HG02759 (cell line): ENCODE results near the gene MYL6B.
"Not testable (repeated sequence)": the region's sequence is repeated elsewhere in the genome, so short reads cannot be mapped to it uniquely, and the experiment has no call there.

Experiments
- ATAC-seq: cut with Tn5 transposase; IDR thresholded peaks from one replicate; pipeline ENCODE4 v1.9.1; 2021; ENCODE audit warnings: mild to moderate bottlenecking, moderate library complexity; ENCODE audit not compliant: unreplicated experiment

Gene MYL6B

DNA sequence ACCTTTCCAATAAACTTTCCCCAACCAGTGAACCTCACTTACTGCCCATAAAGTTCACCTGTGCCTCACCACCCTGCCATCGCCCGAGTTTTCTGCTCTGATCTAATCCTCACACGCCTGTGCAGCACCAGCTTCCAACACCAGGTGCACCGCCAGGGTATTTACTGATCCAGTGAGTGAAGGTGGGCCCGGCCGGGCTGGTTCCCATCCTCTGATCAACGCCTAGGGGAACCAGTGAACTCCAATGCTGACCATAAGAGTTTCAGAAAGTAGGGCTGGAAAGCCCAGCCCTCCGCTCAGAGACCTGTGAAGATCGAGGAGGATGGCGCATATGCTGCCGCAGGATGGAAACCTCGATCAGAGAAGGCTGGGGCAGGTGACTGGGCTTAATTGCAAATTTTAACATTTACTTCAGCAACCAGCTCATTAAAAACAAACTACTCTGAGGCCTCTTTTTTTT is 685 bp upstream of the MYL6B start:
- peak; percentile 57 for ATAC-seq

DNA sequence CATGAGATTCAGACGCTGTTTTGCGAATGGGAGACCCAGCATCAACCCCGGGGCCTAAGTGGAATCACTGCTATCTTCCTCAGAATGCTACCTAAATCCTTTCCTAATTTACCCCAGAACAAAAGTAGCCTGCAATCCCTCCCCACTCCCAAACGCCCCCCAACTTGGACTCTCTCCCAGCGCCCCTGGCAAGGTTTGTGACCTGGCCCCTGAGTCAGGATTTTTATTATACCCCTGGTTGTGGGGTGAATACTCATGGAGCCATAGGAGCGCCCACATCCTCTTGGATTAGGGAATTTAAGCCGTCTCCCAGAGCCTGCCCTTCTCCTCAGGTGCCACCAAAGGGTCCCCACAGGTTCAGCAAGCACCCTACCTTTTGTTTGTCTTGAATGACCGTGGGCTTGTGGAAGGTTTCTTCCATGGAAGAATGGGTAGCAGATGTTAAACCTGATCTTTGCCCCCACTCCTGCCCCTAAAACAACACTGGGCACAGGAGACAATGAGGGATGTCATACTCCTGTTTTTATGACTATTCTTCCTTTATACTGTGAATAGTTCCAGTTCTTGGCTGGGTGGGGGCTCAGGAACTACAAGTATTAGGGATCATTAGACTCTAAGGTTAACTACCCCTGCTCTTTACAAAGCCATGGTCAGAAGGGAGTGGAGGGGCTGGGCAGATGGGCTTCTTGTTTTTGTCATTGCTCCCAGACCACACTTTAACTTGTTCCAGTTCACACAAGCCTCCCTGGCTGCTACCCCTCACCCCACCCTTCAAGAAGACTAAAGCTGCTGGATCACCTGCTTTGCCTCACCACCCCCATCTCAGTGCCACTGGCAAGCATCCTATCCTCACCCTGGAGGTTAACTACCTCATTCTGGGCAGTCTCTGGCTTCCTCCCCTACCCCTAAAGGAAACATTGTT is 630 bp downstream of the MYL6B start:
- no peak for ATAC-seq

DNA sequence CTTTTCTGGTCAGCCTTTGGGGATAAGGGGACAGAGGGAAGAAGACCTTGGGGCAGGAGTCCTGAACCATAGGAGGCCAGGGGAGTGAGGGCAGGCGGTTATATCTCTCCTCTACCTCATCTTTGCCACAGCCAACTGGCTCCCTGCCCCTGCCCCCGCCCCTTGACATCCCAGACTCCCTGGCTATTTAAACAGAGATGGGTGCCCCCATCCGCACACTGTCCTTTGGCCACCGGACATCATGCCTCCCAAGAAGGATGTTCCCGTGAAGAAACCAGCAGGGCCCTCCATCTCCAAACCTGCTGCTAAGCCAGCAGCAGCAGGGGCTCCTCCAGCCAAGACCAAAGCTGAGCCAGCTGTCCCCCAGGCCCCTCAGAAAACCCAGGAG is 1.3 kb downstream of the MYL6B start:
- ATAC-seq = no peak

DNA sequence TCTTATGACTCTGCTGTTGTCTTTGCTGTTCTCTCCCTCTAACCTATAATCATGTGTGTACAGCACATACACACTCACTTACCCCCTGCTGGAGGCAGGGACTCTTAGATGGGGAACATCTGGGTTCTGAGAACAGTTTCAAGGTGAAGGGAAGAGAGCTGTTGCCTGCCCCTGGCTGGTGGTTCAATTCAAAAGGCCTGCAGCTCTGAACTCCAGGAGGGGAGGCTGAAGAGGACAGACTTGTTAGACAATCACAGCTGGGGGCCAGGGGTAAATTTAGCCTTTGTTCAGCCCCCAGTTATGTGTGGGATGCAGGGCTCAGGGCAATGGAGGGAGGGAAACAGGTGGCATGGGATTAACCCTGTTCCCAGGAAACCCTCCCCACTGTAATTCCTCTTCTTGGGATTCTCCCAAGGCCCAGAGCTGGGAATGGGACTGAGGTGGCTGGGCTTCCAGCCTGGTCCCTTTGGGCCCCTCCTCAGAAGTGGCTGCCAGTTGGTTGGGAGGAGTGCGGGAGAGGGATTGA is 1.9 kb downstream of the MYL6B start:
- no peak for ATAC-seq

DNA sequence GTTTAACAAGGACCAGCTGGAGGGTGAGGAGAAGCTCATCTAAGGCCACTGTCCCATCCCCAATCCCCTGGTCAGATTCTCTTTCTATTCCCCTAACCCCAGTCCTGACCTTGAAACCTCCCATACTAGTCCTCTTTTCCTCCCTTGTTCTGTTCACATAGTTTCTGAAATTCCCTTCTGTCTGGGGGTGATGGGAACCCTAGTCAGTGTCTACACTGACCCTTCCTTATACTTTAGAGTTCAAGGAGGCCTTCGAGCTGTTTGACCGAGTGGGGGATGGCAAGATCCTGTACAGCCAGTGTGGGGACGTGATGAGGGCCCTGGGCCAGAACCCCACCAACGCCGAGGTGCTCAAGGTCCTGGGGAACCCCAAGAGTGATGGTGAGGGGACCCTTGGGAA is 2.4 kb downstream of the MYL6B start:
- ATAC-seq = no peak

DNA sequence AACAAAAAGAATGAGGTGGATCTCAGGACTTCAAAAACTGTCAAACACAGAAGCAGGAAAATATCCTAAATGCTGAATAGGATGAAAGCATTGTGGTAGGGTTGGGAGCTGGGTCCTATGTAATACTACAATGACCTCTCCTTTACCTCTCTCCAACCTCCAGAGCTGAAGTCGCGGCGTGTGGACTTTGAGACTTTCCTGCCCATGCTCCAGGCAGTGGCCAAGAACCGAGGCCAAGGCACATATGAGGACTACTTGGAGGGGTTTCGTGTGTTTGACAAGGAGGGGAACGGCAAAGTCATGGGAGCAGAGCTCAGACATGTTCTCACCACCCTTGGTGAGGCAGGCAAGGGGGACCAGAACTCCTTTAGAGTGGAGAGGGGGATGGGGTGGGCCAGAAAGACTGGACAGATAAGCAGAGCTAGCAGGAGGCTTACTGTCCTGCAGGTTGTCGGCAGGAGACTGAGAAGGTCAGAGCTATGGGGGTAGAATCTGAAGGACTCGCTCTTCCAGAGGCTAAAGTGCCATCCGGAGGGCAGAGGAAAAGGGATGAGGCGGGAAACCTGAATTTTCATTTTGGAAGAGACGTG is 3.0 kb downstream of the MYL6B start:
- no peak for ATAC-seq

DNA sequence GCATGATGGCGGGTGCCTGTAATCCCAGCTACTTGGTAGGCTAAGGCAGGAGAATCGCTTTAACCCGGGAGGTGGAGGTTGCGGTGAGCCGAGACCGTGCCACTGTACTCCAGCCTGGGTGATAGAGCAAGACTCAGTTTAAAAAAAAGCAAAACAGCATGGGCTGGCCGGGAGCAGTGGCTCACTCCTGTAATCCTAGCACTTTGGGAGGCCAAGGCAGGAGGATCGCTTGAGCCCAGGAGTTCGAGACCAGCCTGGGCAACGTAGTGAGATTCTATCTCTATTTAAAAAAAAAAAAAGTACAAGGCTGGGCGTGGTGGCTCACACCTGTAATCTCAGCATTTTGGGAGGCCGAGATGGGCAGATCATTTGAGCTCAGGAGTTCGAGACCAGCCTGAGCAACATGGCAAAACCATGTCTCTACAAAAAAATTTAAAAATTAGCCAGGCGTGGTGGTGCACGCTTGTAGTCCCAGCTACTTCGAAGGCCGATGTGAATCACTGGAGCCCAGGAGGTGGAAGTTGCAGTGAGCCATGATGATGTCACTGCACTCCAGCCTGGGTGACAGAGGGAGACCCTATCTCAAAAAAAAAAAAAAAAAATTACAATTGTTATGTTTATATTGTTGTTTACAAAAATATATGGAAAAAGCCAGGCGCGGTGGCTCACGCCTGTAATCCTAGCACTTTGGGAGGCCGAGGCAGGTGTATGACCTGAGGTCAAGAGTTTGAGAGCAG is 4.2 kb downstream of the MYL6B start:
- not testable (repeated sequence) for ATAC-seq

DNA sequence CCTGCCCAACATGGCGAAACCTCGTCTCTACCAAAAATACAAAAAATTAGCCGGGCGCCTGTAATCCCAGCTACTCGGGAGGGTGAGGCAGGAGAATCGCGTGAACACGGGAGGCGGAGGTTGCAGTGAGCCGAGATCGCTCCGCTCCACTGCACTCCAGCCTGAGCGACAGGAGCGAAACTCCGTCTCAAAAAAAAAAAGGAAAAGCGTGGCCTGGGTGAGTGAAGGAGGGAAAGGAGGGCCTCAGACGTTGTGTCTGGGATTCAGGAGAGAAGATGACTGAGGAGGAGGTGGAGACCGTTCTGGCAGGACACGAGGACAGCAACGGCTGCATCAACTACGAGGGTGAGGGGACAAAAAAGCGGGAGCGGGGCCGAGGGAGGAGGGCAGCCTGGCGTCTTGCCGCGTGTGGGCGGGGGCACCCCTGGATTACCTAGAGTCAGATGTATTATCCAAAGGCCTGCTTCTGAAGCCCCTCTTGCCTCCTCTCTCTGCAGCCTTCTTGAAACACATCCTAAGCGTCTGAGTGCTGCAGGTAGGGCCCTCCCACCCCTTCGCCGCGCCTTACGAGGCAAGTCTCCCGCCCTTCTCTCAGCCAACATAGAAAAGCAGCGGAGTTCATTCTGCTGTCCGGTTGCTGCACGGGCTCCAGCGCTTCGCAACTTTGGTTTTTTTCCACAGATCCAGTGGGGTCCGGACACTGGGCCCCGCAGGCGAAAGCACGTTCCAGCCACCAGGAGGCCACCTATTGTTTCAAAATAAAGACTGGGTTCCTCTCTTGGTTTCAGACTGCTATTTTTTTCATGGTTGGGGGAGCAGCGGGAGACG is 5.0 kb downstream of the MYL6B start:
- ATAC-seq = peak; percentile 34

DNA sequence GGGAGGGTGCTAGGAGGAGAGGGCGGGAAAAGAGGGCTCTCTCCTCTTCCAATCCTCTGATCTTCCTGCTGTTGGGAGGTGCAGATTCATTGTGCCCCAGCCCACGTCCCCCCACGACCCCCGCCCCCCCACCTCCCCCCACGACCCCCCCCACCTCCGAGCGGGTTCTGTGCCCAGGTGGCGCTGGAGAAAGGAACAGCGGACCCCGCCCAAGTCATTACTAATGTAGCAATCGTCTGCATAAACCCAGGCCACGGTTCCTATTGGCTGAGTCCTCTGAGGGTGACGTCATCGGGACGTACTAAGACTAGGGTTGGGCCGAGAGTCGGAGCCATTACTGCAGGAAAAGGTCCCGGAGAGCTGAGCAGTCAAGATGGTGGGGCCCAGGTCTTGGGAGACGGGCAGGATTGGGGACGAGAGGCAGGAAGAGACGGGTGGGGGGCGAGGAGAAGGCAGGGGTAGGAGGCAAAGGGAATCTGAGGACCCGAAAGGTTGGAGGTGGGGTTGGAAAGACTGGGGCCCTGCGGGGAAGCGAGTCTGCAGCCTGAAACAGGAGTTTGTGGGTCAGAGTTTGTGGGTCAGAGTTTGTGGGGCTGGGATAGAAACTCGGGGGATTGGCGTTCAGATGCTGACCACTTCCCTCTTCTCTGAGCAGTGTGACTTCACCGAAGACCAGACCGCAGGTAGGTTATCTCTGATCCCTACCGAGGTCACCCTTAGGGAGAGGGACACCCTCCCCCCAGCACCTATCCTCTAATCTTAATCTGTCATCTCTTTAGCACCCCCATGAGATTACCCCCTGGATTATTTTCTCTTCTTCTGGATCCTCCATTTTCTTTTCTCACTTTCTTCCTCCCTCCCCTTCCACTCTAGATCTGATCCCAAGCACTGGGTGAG is 5.9 kb downstream of the MYL6B start, which contains the start of gene MYL6:
Gene MYL6 (plus strand): TSS at position 331 of the 897 bp plus-strand sequence. CDS start 43 bp downstream, at position 374.
- peak; percentile 89 for ATAC-seq

DNA sequence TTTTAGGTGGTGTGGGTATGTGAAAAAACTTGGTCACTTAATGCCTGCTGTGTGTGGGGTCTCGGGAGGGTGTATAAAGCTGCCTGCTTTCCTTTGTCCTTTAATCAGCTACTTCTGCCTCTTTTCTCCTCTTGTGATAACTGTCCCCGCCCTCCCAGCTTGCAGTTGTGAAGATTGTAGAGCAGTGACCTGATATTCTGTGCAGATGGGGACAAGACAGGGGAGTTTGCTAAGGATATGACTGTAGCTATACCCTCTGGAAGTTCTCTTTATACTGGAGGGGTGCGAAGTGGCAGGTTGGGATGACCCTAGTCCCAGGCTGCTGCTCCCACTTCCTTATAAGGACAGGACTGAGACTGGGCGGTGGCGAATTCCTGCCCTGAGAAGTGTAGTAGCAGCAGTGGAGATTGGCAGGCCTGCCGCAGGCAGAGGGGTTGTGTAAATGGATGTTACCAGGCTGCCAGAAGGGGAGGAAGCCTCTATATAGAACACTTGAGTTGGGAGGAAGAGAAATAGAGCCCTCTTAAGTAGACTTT is 6.6 kb downstream of the MYL6B start:
- ATAC-seq = no peak

DNA sequence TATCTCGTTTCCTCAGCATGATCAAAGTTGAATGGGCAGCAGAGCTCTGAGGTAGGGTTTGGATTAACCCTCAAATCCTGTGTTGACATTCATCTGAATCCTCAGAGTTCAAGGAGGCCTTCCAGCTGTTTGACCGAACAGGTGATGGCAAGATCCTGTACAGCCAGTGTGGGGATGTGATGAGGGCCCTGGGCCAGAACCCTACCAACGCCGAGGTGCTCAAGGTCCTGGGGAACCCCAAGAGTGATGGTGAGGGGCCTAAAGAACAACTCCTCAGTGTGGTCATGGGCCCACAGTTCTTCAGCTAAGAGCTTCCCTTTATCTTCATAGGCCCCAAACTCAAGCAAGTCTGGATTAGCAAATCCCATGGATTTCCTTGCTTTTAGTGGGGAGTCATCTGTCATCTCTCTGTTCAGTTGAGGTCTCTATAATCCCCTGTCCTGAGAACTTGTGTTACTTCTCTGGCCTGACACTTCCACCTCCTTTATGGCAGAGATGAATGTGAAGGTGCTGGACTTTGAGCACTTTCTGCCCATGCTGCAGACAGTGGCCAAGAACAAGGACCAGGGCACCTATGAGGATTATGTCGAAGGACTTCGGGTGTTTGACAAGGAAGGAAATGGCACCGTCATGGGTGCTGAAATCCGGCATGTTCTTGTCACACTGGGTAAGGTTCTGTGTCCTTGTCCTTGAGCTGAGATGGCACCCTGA is 7.2 kb downstream of the MYL6B start:
- ATAC-seq = no peak

DNA sequence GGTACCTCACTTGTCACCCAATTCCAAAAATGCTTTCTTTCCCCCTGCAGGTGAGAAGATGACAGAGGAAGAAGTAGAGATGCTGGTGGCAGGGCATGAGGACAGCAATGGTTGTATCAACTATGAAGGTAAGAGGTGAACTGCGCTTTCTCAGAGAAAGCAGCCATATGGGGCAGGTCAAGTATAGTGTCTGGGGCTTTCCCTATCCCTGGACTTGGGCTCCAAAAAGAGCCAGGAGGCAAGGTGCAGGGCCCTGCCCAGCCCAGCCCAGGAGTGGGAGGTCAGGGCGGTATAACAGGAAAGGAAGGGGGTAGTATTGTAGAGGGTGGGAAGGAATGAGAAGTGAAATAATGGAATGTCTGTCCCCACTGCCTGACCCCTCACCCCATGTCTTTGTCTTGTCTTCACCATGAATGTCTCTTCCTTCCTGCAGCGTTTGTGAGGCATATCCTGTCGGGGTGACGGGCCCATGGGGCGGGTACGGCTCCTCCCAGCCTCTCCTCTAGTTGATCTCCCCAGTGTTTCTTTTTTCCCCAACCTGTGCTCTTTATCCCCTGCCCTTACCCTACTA is 7.9 kb downstream of the MYL6B start:
- no peak for ATAC-seq

DNA sequence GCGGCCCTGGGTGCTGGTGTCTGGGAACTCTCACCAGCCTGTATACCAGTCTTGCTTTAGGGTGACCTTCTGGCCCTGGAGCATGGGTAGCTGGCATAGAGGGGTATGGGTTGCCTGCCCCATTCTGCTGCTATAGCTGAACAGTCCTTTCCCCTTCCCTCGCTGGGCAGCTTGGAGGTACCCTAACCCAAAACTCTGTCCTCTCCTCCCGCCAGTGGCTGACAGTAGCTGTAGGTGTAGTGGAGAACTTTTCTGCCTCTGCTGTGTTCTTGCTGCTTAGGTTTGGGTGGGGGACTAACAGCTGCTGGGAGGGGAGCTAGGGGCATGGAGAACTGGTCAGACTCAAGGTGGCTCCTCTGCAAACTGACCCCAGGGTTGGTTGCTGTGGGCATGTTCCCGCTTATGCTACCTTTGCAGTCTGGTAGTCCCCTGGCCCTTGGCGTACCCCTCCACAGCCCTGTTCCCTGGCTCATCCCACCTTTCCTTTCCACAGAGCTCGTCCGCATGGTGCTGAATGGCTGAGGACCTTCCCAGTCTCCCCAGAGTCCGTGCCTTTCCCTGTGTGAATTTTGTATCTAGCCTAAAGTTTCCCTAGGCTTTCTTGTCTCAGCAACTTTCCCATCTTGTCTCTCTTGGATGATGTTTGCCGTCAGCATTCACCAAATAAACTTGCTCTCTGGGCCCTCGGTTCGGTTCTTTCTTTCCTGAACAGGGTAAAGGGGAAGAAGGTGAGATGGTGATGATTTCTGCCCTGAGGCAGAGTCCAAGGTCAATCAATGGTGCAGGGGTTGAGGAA is 8.7 kb downstream of the MYL6B start:
- ATAC-seq = no peak

DNA sequence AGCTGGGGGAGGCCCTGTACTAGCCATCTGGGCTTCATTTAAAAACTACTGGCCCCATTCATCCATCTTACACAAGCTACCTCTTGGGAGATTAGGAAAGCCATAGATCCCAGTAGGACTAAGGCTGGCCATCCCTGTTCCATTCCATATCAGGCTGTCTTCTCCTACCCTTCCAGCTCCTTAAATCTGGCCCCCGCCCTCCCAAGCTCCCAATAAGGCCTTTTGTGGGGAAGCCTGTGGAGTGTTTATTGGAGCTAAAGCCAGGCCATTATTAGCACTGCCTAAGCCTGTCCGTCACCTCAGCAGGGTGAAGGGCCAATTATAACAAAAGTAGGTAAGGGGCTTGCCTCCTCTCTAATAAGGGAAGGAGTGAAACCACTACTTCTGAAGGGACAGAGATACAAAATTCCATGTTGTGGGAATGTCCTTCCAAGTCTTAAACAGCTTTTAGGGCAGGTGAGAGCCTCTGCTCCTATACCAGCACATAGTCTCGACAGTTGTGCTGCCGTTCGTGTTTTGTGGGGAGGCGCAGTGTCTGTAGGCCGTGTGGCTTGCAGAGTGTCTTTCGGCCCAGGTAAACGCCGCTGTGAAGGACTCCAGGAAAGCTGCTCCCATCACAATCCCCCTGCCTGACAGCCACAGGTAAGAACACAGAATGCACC is 9.4 kb downstream of the MYL6B start:
- ATAC-seq = no peak

DNA sequence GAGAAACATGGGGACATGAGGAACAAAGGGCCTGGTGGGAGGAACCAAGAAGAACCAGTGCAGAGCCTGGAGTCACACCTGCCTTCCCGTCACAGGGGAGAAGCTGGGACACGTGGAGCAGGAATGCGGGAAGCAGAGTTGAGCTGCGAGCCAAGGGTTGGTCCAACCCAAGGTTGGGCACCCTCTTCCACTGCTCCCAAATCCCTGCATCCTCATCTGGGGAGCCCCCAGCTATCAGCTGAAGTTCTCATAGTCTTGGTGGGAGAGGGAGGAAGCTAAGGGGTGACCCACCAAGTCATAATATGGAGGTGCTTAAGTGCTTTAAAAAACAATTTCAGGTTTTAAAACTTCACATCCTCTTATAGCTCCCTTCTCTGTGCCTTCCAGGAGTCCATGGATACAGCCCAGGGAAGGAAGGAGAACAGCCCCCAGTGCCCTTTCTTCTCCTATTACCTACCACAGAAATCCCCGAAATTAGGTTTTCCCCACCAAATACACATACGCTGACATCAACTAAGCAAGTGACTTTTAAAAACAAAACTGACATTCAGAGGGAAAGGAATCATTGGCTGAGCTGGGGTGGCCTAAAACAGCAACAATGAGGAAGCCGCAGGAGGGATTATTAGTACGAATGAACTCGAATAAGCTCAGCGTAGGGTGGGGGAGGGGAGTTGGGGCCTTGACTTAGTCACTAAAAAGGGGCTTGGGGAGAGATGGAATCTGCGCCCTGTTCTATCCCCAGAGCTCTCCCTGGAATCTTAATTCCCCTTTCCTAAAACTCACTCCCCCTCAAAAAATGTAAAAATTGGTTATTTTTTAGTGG is 10.3 kb downstream of the MYL6B start:
- no peak for ATAC-seq
